ENCODE measurements around the gene IQGAP2. TPM values are rescaled to one million over a fixed set of nuclear protein-coding genes. Genes with fewer than 3 reads are reported as not detected.
"Not testable (repeated sequence)": the region's sequence is repeated elsewhere in the genome, so short reads cannot be mapped to it uniquely, and the experiment has no call there.

Gene IQGAP2
- total RNA-seq, 1 donor from 2014 or later: 43.5 TPM

- no peak for DNase-seq (ENCODE audit: low spot score)
- intact Hi-C loops (cut with micrococcal nuclease): loop anchor here (1.0 to 10.0 kb wide), 4 partner anchors 41 to 434 kb away; partner anchors contain the start of genes AGGF1 and F2R
- no peaks in the 10 kb centered on the region for H3K27me3 Mint-ChIP-seq (ENCODE audit: insufficient read depth)
- peaks cover 21% of the 10 kb centered on the region for H3K4me1 Mint-ChIP-seq (ENCODE audit: low read depth)
- no peak overlapping the region for H3K4me3 Mint-ChIP-seq
- peaks cover 57% of the 10 kb centered on the region for H3K36me3 Mint-ChIP-seq (ENCODE audit: low read depth)
- no peaks in the 10 kb centered on the region for H3K9me3 Mint-ChIP-seq
- no peak overlapping the region for H3K27ac Mint-ChIP-seq
Measured at GRCh38 chr5:76600716-76601115, 197.6 kb downstream of the IQGAP2 start.

DNA sequence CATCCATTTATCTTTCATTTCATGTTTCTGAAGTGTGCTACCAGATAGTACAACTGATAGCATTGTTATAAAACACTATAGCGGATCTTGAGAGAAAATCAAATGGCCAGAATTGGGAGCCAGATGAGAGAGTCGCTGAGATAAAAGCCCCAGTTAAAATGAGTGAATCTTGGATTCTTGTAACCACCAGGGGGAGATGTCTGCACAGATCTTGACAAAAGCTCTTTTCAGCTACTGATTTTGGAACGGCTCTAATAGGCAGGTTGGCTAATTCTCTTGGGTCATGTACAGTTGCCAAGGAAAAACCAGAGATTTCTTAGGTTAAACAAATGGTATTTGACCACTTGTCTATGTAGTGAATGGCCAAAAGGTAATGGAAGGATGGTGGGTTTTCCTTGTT, 198.4 kb downstream of the IQGAP2 start:
- H3K36me3 Mint-ChIP-seq (ENCODE audit: low read depth): peaks cover 56% of the 10 kb centered on the region
- no peak overlapping the region for H3K4me3 Mint-ChIP-seq
- peaks cover 25% of the 10 kb centered on the region for H3K4me1 Mint-ChIP-seq (ENCODE audit: low read depth)
- H3K27ac Mint-ChIP-seq: no peak overlapping the region
- no peak for DNase-seq (ENCODE audit: low spot score)
- intact Hi-C loops (cut with micrococcal nuclease): loop anchor here (1.0 to 10.0 kb wide), 4 partner anchors 40 to 433 kb away; partner anchors contain the start of genes AGGF1 and F2R
- H3K9me3 Mint-ChIP-seq: no peaks in the 10 kb centered on the region
- no peaks in the 10 kb centered on the region for H3K27me3 Mint-ChIP-seq (ENCODE audit: insufficient read depth)

DNA sequence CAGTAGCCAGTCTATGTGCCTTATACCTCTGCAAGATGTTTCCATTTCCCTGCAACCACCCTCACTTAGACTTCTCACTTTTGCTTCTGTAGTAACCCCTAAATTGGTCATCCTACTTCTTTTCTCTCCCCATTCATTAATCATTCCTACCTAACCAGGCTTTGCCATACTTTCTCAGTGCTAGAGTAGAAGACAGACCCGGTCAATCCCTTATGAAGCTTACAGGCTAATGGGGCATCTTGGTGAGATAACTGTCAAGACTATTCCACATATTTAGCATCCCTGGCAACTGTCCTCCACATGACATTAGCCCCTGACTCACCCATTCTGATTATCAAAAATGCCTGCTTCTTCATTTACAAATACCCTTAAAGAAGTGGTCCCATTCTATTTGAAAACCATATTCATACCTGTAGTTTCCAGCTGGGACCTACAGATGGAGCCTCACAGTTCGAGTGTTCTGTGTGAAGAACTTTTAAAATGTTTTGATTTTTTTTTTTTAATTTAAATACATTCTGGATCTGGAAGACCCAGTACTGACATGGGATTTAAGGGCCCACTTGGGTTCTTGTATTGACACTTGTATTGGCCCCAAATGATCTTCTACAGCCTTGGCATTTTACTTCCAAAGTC, 199.1 kb downstream of the IQGAP2 start:
- Mint-ChIP-seq H3K4me1 (ENCODE audit: low read depth) (peaks cover 31% of the 10 kb centered on the region), H3K9me3 (no peaks in the 10 kb centered on the region), H3K27ac (no peak overlapping the region), H3K36me3 (ENCODE audit: low read depth) (peaks cover 54% of the 10 kb centered on the region), H3K4me3 (no peak overlapping the region), H3K27me3 (ENCODE audit: insufficient read depth) (no peaks in the 10 kb centered on the region)
- intact Hi-C loops (cut with micrococcal nuclease): loop anchor here (5.0 to 10.0 kb wide), 2 partner anchors 115 to 433 kb away; partner anchors contain the start of genes AGGF1 and F2R
- no peak for DNase-seq (ENCODE audit: low spot score)

GRCh38 chr5:76603991-76604390, 200.9 kb downstream of the IQGAP2 start:
- not testable (repeated sequence) for H3K4me3 Mint-ChIP-seq; H3K9me3 Mint-ChIP-seq; DNase-seq (ENCODE audit: low spot score); H3K27me3 Mint-ChIP-seq (ENCODE audit: insufficient read depth)
- Mint-ChIP-seq H3K27ac (peak overlapping the region; percentile 13), H3K4me1 (ENCODE audit: low read depth) (peaks cover 44% of the 10 kb centered on the region), H3K36me3 (ENCODE audit: low read depth) (peaks cover 56% of the 10 kb centered on the region)
- intact Hi-C loops (cut with micrococcal nuclease): loop anchor here (5.0 to 10.0 kb wide), 2 partner anchors 113 to 431 kb away; partner anchors contain the start of genes AGGF1 and F2R

DNA sequence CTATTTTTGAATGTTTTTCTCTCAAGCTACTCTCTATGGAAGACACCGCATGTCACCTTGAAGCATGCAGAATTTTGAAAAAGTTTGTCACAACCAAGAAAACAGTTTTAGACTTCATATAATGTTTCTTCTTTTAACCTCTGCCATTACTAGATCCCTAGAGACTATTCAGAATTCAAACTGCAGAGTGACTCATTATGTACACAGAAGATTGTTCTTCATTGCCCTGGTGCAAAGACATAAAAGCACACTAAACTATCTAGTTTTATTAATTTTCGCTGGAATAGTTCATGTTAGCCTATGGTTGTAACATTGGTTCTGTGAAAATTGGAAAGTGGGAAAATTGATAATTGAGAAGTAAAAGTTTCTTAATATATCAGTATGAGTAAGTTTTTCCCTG, 201.8 kb downstream of the IQGAP2 start:
- no peak overlapping the region for H3K4me3 Mint-ChIP-seq
- no peak for DNase-seq (ENCODE audit: low spot score)
- H3K27ac Mint-ChIP-seq: no peak overlapping the region
- H3K36me3 Mint-ChIP-seq (ENCODE audit: low read depth): peaks cover 53% of the 10 kb centered on the region
- intact Hi-C loops (cut with micrococcal nuclease): loop anchor here (5.0 to 10.0 kb wide), 2 partner anchors 112 to 430 kb away; partner anchors contain the start of genes AGGF1 and F2R
- no peaks in the 10 kb centered on the region for H3K27me3 Mint-ChIP-seq (ENCODE audit: insufficient read depth)
- no peaks in the 10 kb centered on the region for H3K9me3 Mint-ChIP-seq
- peaks cover 48% of the 10 kb centered on the region for H3K4me1 Mint-ChIP-seq (ENCODE audit: low read depth)

DNA sequence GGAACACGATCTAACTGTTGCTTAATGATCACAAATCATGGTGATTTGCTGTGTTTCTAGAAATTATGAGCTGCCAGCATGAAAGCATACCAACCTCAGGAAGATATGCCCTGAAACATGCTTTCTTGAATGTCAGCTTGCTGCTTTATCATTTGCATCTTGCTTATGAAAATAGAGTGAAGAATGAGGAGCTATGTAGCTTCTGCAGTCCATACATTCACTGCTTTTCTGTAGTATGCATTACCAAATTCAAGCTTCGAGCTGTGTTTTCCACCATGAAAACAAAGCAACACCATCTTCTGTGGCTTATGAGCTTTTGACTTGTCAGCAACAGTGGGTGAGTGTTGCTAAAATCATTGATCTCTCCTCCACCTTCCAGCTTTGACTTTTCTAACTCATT, 203.6 kb downstream of the IQGAP2 start:
- Mint-ChIP-seq H3K36me3 (ENCODE audit: low read depth) (peaks cover 48% of the 10 kb centered on the region), H3K4me3 (no peak overlapping the region), H3K27ac (peak overlapping the region; percentile 69), H3K9me3 (no peaks in the 10 kb centered on the region), H3K27me3 (ENCODE audit: insufficient read depth) (no peaks in the 10 kb centered on the region), H3K4me1 (ENCODE audit: low read depth) (peaks cover 43% of the 10 kb centered on the region)
- intact Hi-C loops (cut with micrococcal nuclease): loop anchor here (10.0 kb wide), 1 partner anchor 428 kb away; the partner anchor contains the start of gene AGGF1
- DNase-seq (ENCODE audit: low spot score): no peak

GRCh38 chr5:76607353-76607871, 204.3 kb downstream of the IQGAP2 start:
- intact Hi-C loops (cut with micrococcal nuclease): loop anchor here (10.0 kb wide), 1 partner anchor 427 kb away; the partner anchor contains the start of gene AGGF1
- Mint-ChIP-seq H3K27ac (peak overlapping the region; percentile 69), H3K36me3 (ENCODE audit: low read depth) (peaks cover 45% of the 10 kb centered on the region), H3K9me3 (no peaks in the 10 kb centered on the region), H3K4me1 (ENCODE audit: low read depth) (peaks cover 43% of the 10 kb centered on the region), H3K27me3 (ENCODE audit: insufficient read depth) (no peaks in the 10 kb centered on the region), H3K4me3 (peak overlapping the region; percentile 41)
- DNase-seq (ENCODE audit: low spot score): no peak

GRCh38 chr5:76608833-76609232, 205.7 kb downstream of the IQGAP2 start:
- peaks cover 31% of the 10 kb centered on the region for H3K4me1 Mint-ChIP-seq (ENCODE audit: low read depth)
- H3K9me3 Mint-ChIP-seq: no peaks in the 10 kb centered on the region
- no peak for DNase-seq (ENCODE audit: low spot score)
- H3K27ac Mint-ChIP-seq: peak overlapping the region; percentile 19
- H3K36me3 Mint-ChIP-seq (ENCODE audit: low read depth): peaks cover 37% of the 10 kb centered on the region
- H3K4me3 Mint-ChIP-seq: no peak overlapping the region
- H3K27me3 Mint-ChIP-seq (ENCODE audit: insufficient read depth): no peaks in the 10 kb centered on the region
- intact Hi-C loops (cut with micrococcal nuclease): loop anchor here (2.0 to 10.0 kb wide), 2 partner anchors 206 to 426 kb away; partner anchors contain the start of genes AGGF1 and IQGAP2

DNA sequence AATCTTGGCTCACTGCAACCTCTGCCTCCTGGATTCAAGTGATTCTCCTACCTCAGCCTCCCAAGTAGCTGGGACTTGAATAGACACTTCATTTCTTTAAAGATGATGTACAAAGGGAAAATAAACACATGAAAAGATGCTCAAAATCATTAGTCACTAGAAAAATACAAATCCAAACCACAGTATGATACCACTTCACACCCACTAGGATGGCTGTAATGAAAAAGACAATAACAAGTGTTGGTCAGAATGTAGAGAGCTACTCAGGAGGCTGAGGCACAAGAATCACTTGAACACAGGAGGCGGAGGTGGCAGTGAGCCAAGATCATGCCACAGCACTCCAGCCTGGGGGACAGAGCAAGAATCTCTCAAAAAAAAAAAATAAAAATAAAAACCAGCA, 207.1 kb downstream of the IQGAP2 start:
- DNase-seq (ENCODE audit: low spot score): no peak
- no peak overlapping the region for H3K4me3 Mint-ChIP-seq
- intact Hi-C loops (cut with micrococcal nuclease): no loop called here
- H3K27ac Mint-ChIP-seq: no peak overlapping the region
- peaks cover 26% of the 10 kb centered on the region for H3K36me3 Mint-ChIP-seq (ENCODE audit: low read depth)
- H3K27me3 Mint-ChIP-seq (ENCODE audit: insufficient read depth): no peaks in the 10 kb centered on the region
- no peaks in the 10 kb centered on the region for H3K9me3 Mint-ChIP-seq
- H3K4me1 Mint-ChIP-seq (ENCODE audit: low read depth): peaks cover 31% of the 10 kb centered on the region

- H3K36me3 Mint-ChIP-seq (ENCODE audit: low read depth): peaks cover 26% of the 10 kb centered on the region
Measured at GRCh38 chr5:76612942-76613341, 209.9 kb downstream of the IQGAP2 start.

GRCh38 chr5:76615759-76616158, 212.7 kb downstream of the IQGAP2 start:
- no peaks in the 10 kb centered on the region for H3K4me1 Mint-ChIP-seq (ENCODE audit: low read depth)
- no peaks in the 10 kb centered on the region for H3K27me3 Mint-ChIP-seq (ENCODE audit: insufficient read depth)
- H3K9me3 Mint-ChIP-seq: no peaks in the 10 kb centered on the region
- intact Hi-C loops (cut with micrococcal nuclease): no loop called here
- peaks cover 24% of the 10 kb centered on the region for H3K36me3 Mint-ChIP-seq (ENCODE audit: low read depth)
- H3K27ac Mint-ChIP-seq: no peak overlapping the region
- no peak overlapping the region for H3K4me3 Mint-ChIP-seq
- DNase-seq (ENCODE audit: low spot score): no peak

More at GRCh38 chr5:76612942-76613341, 209.9 kb downstream of the IQGAP2 start:
- Mint-ChIP-seq H3K4me3 (no peak overlapping the region), H3K27me3 (ENCODE audit: insufficient read depth) (no peaks in the 10 kb centered on the region), H3K4me1 (ENCODE audit: low read depth) (peaks cover 10% of the 10 kb centered on the region), H3K27ac (no peak overlapping the region), H3K9me3 (no peaks in the 10 kb centered on the region)
- intact Hi-C loops (cut with micrococcal nuclease): no loop called here
- DNase-seq (ENCODE audit: low spot score): no peak

DNA sequence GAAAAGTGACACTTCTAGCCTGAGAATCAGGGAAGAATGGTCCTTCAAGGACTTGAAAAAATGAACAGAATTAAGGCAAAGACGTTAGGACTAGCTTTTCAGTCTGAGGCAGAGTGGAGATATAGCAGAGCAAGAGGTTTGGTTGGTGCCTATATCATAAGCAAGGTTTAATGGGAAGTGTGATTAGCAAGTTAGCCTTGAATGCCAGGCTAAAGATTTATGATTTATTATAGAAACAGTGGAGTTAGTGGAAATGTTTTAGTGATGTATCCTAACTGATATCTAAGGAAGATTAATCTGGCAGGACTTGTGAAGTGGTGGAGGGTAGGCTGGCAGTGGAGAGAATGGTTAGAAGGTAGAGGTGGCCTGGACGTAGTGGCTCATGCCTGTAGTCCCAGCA, 213.1 kb downstream of the IQGAP2 start:
- DNase-seq (ENCODE audit: low spot score): no peak
- intact Hi-C loops (cut with micrococcal nuclease): no loop called here
- Mint-ChIP-seq H3K27me3 (ENCODE audit: insufficient read depth) (no peaks in the 10 kb centered on the region), H3K27ac (no peak overlapping the region), H3K9me3 (no peaks in the 10 kb centered on the region), H3K4me3 (no peak overlapping the region), H3K4me1 (ENCODE audit: low read depth) (no peaks in the 10 kb centered on the region), H3K36me3 (ENCODE audit: low read depth) (peaks cover 23% of the 10 kb centered on the region)

- no peak for DNase-seq (ENCODE audit: low spot score)
- no peaks in the 10 kb centered on the region for H3K9me3 Mint-ChIP-seq
- intact Hi-C loops (cut with micrococcal nuclease): no loop called here
- no peak overlapping the region for H3K27ac Mint-ChIP-seq
- H3K4me3 Mint-ChIP-seq: no peak overlapping the region
- no peaks in the 10 kb centered on the region for H3K27me3 Mint-ChIP-seq (ENCODE audit: insufficient read depth)
- no peaks in the 10 kb centered on the region for H3K4me1 Mint-ChIP-seq (ENCODE audit: low read depth)
- H3K36me3 Mint-ChIP-seq (ENCODE audit: low read depth): peaks cover 16% of the 10 kb centered on the region
Measured at GRCh38 chr5:76617229-76617628, 214.1 kb downstream of the IQGAP2 start.

Data from activated T-helper 1 cell treated with anti-CD3 and anti-CD28 coated beads, Interleukin-12 subunit alpha, Interleukin-12 subunit beta, Interleukin-2, Interleukin-4 antibody, amounts not matched to agents 30 ng/mL and 10 ng/mL and 1 ng/mL, durations not matched to agents 14 hours and 24 hours and 36 hours (primary cell).